GM23248 (cell line): Measurements from ENCODE around the gene CACNA2D1. TPM values are rescaled to one million over a fixed set of nuclear protein-coding genes. Genes with fewer than 3 reads are reported as not detected.
A peak's percentile ranks its signal among the peaks of the same experiment; 100 is the strongest.
"Not testable (repeated sequence)": the region's sequence is repeated elsewhere in the genome, so short reads cannot be mapped to it uniquely, and the experiment has no call there.

Source experiments
- DNase-seq: peaks from one replicate; pipeline ENCODE4 v3.0.0-alpha.2; 2015
- H2AFZ ChIP-seq: fragments of 200-600 bp; sonication (generic); 2 replicates; pipeline ENCODE4 v1.6.1; 2016; ENCODE audit warnings: antibody characterized with exemption
- H3F3A ChIP-seq: fragments of 200-600 bp; sonication (generic); 2 replicates; pipeline ENCODE4 v1.6.1; 2016; ENCODE audit warnings: mild to moderate bottlenecking, antibody characterized with exemption, mixed run types; ENCODE audit not compliant: insufficient read depth
- H3K27ac ChIP-seq: fragments of 200-600 bp; sonication (generic); 2 replicates; pipeline ENCODE4 v1.5.1; 2016; ENCODE audit warnings: mild to moderate bottlenecking
- H3K27me3 ChIP-seq: fragments of 200-600 bp; sonication (generic); replicated peaks from 2 replicates; pipeline ENCODE4 v1.6.1; 2016; ENCODE audit warnings: mild to moderate bottlenecking; ENCODE audit not compliant: insufficient read depth
- H3K36me3 ChIP-seq: fragments of 200-600 bp; sonication (generic); 2 replicates; pipeline ENCODE4 v1.6.1; 2016; ENCODE audit warnings: low read depth, mild to moderate bottlenecking
- H3K4me1 ChIP-seq: fragments of 200-600 bp; sonication (generic); 2 replicates; pipeline ENCODE4 v1.6.1; 2016; ENCODE audit warnings: mild to moderate bottlenecking; ENCODE audit not compliant: insufficient read depth
- H3K4me2 ChIP-seq: fragments of 200-600 bp; sonication (generic); one replicate; pipeline ENCODE4 v1.6.1; 2016; ENCODE audit warnings: mild to moderate bottlenecking; ENCODE audit not compliant: unreplicated experiment
- H3K4me3 ChIP-seq: fragments of 200-600 bp; sonication (generic); 2 replicates; pipeline ENCODE4 v1.5.1; 2016; ENCODE audit warnings: mild to moderate bottlenecking
- H3K79me2 ChIP-seq: fragments of 200-600 bp; sonication (generic); 2 replicates; pipeline ENCODE4 v1.6.1; 2016; ENCODE audit warnings: mild to moderate bottlenecking; ENCODE audit not compliant: insufficient read depth
- H3K9ac ChIP-seq: fragments of 200-600 bp; sonication (generic); 2 replicates; pipeline ENCODE4 v1.6.1; 2016; ENCODE audit warnings: mild to moderate bottlenecking
- H3K9me2 ChIP-seq: fragments of 200-600 bp; sonication (generic); 2 replicates; pipeline ENCODE4 v1.6.1; 2016; ENCODE audit warnings: mixed run types, mild to moderate bottlenecking, moderate library complexity; ENCODE audit not compliant: insufficient read depth
- H3K9me3 ChIP-seq: fragments of 200-600 bp; sonication (generic); one replicate; pipeline ENCODE4 v1.6.1; 2017; ENCODE audit warnings: low read depth
- H4K20me1 ChIP-seq: fragments of 200-600 bp; sonication (generic); 2 replicates; pipeline ENCODE4 v1.6.0; 2016; ENCODE audit not compliant: insufficient read depth
- EZH2 ChIP-seq: fragments of 200-600 bp; sonication (generic); IDR thresholded peaks from 2 replicates; pipeline ENCODE4 v1.6.1; 2018; ENCODE audit warnings: antibody characterized with exemption, mild to moderate bottlenecking; ENCODE audit not compliant: insufficient read depth, poor library complexity, severe bottlenecking
- EZH2phosphoT487 ChIP-seq: fragments of 200-600 bp; sonication (generic); IDR thresholded peaks from 2 replicates; pipeline ENCODE4 v1.6.1; 2018; ENCODE audit warnings: antibody characterized with exemption, moderate library complexity, mild to moderate bottlenecking, low read depth; ENCODE audit not compliant: insufficient read depth
- WGBS, 2 experiments: methylation state at CpG; one replicate each; pipeline ENCODE4 v1.1.6; 2015 to 2017; ENCODE audit warnings: low lambda C conversion rate in 2 of 2, low coverage in 1 of 2; ENCODE audit errors: missing lambda C conversion rate in 2 of 2; 5-methylcytosine and 5-hydroxymethylcytosine counted together
- in situ Hi-C: fragments of 300-500 bp; cut with MboI; formaldehyde crosslinking; loops from 2 replicates; pipeline ENCODE4 v1.15.0; 2020
- polyA plus RNA-seq: library from polyadenylated mRNA; unstranded; fragments of >200 nt; fragmentation: Nextera tagmentation; extraction: Ambion mirVana; gene quantifications from 2 replicates; pipeline ENCODE4 v1.2.1, GENCODE V29; 2016
- total RNA-seq: library from RNA; depleted of rRNA; stranded (reverse); fragments of >200 nt; shearing (Covaris generic); gene quantifications from 2 replicates; pipeline ENCODE4 v1.2.3, GENCODE V29; 2014

Gene CACNA2D1
- total and polyA plus RNA-seq, 2 experiments from 2014 or later, result 7.7 to 21.2 TPM

- Histone ChIP-seq H3K4me3 (no peak overlapping the region), H3K9me2 (no peaks in the 10 kb centered on the region), H3K36me3 (no peaks in the 10 kb centered on the region), H4K20me1 (no peaks in the 10 kb centered on the region), H3K4me1 (peaks cover 12% of the 10 kb centered on the region), H3K9me3 (no peaks in the 10 kb centered on the region), H2AFZ (no peak overlapping the region), H3K9ac (no peak overlapping the region), H3K79me2 (peaks cover 37% of the 10 kb centered on the region), H3K27ac (no peak overlapping the region), H3K4me2 (no peak overlapping the region), H3F3A (peaks cover 18% of the 10 kb centered on the region), H3K27me3 (no peaks in the 10 kb centered on the region)
- no peak for DNase-seq
- WGBS, 2 experiments, result 42 to 87% methylated on average over 1 of the region's 1 CpG
- in situ Hi-C loops, result no loop called here
- no peak for TF ChIP-seq EZH2
- no peak for TF ChIP-seq EZH2phosphoT487
Measured at GRCh38 chr7:82433507-82433906, 10.1 kb downstream of the CACNA2D1 start.

DNA sequence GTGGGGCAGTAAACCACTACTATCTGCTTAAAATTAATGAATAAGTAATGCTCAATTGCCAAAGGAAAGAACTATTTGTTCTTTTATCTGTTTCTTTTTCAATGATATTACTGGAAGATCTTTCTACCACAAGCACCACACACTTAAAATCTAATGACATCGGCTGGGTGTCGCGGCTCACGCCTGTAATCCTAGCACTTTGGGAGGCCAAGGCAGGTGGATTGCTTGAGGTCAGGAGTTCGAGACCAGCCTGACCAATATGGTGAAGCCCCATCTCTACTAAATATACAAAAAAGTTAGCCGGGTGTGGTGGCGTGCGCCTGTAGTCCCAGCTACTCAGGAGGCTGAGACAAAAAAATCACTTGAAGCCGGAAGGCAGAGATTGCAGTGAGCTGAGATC lies 10.8 kb downstream of the CACNA2D1 start:
- H3K4me3 ChIP-seq, H3K36me3 ChIP-seq, H2AFZ ChIP-seq, H3K27me3 ChIP-seq, H3K9ac ChIP-seq, H3K27ac ChIP-seq, H4K20me1 ChIP-seq, H3K9me2 ChIP-seq, DNase-seq, H3K4me2 ChIP-seq, in situ Hi-C loops, H3K9me3 ChIP-seq: not testable (repeated sequence)
- peaks cover 20% of the 10 kb centered on the region for H3K4me1 ChIP-seq
- peaks cover 30% of the 10 kb centered on the region for H3K79me2 ChIP-seq
- WGBS, 2 experiments, result 97 to 98% methylated on average over 9 of the region's 9 CpGs
- H3F3A ChIP-seq, result peaks cover 21% of the 10 kb centered on the region

DNA sequence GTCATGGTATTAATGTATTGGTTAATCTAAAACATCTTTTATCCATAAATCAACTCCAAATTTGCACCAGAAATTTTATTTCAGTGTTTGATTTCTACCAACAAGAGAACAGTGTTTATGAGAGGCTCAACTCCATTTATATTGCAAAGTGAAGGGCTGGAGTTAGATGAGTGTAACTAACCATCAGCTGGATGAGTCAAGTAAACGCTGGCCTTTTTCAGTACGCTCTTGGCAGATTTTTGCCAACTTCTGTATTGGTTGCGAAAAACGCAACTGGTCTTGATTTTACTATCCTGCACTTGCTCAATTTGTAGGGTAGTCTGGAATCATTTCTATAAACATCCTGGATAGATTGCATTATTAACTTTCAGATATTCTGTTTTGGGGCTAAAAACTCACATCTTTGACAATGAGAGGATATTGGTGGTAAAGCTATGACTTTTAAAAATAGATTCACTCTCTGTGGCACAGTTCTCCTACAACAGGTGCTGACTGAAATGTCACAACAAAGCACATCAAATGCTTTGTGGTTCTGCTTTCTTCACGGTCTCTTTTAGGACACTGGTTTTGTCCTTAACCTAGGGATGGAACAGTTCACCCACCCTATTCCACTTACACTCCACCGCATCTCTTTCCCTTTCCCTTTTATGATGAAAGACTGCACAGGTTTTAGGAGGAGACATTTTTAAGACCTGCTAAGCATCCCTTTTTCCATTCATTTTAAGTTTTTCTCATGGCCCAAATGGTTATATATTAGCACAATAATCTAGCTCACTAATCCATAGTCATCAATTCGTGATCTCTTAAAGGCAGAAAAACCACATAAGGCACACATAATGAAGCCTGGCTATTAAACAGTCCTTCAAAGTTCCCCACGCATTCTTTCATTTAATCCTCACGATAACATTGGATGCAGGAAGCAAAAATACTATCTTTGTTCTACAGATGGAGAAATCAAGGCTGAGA lies 12.8 kb downstream of the CACNA2D1 start:
- Histone ChIP-seq H4K20me1 (no peaks in the 10 kb centered on the region), H3K36me3 (no peaks in the 10 kb centered on the region), H3K4me1 (peaks cover 22% of the 10 kb centered on the region), H3K27me3 (no peaks in the 10 kb centered on the region), H2AFZ (no peak overlapping the region), H3K79me2 (peaks cover 28% of the 10 kb centered on the region; the same call in 1 of the 2 replicates), H3K4me3 (no peak overlapping the region), H3K9me2 (no peaks in the 10 kb centered on the region), H3K9ac (no peak overlapping the region), H3F3A (peaks cover 21% of the 10 kb centered on the region), H3K4me2 (no peak overlapping the region), H3K27ac (no peak overlapping the region), H3K9me3 (no peaks in the 10 kb centered on the region)
- in situ Hi-C loops, result no loop called here
- DNase-seq, result peak; percentile 86
- TF ChIP-seq EZH2phosphoT487 (no peak), EZH2 (no peak)
- 44 to 45% methylated on average over 9 of the region's 9 CpGs for WGBS, 2 experiments

GRCh38 chr7:82429408-82429807 lies 14.2 kb downstream of the CACNA2D1 start:
- H3K79me2 ChIP-seq, result peaks cover 24% of the 10 kb centered on the region
- no peak overlapping the region for H3K9ac ChIP-seq
- TF ChIP-seq EZH2 (no peak), EZH2phosphoT487 (no peak)
- no peaks in the 10 kb centered on the region for H3K9me2 ChIP-seq
- H3F3A ChIP-seq, result peaks cover 21% of the 10 kb centered on the region
- H3K27ac ChIP-seq, result no peak overlapping the region
- H2AFZ ChIP-seq, result no peak overlapping the region
- H3K27me3 ChIP-seq, result no peaks in the 10 kb centered on the region
- no peaks in the 10 kb centered on the region for H4K20me1 ChIP-seq
- no peaks in the 10 kb centered on the region for H3K36me3 ChIP-seq
- H3K4me3 ChIP-seq, result no peak overlapping the region
- H3K4me1 ChIP-seq, result peaks cover 22% of the 10 kb centered on the region
- in situ Hi-C loops, result no loop called here
- no peak overlapping the region for H3K4me2 ChIP-seq
- H3K9me3 ChIP-seq, result no peaks in the 10 kb centered on the region
- no peak for DNase-seq
- WGBS, 2 experiments, result 74 to 89% methylated on average over 4 to 5 of the region's 5 CpGs
